HG03066 (cell line): Measurements from ENCODE around the gene CEACAM19.
"Not testable (repeated sequence)": the region's sequence is repeated elsewhere in the genome, so short reads cannot be mapped to it uniquely, and the experiment has no call there.

ENCODE experiments used
- ATAC-seq: cut with Tn5 transposase; IDR thresholded peaks from one replicate; pipeline ENCODE4 v1.9.1; 2021; ENCODE audit warnings: low read depth; ENCODE audit not compliant: unreplicated experiment

The CEACAM19 gene

GRCh38 chr19:44672226-44672625 lies 944 bp downstream of the CEACAM19 start:
- no peak for ATAC-seq

GRCh38 chr19:44673510-44673909 lies 2.2 kb downstream of the CEACAM19 start:
- ATAC-seq, result no peak

GRCh38 chr19:44675521-44675920 lies 4.2 kb downstream of the CEACAM19 start:
- ATAC-seq, result no peak

GRCh38 chr19:44677019-44677811 lies 5.9 kb downstream of the CEACAM19 start:
- no peak for ATAC-seq

GRCh38 chr19:44680536-44680935 lies 9.3 kb downstream of the CEACAM19 start:
- ATAC-seq, result no peak

- no peak for ATAC-seq
Observed at GRCh38 chr19:44681992-44682790, 10.9 kb downstream of the CEACAM19 start.

- no peak for ATAC-seq
Observed at GRCh38 chr19:44682807-44683206, 11.5 kb downstream of the CEACAM19 start.

- ATAC-seq, result no peak
Observed at GRCh38 chr19:44683434-44684210, 12.3 kb downstream of the CEACAM19 start.

GRCh38 chr19:44684396-44684795 lies 13.1 kb downstream of the CEACAM19 start:
- ATAC-seq, result not testable (repeated sequence)

GRCh38 chr19:44684892-44685863 lies 13.9 kb downstream of the CEACAM19 start:
- no peak for ATAC-seq

- no peak for ATAC-seq
Observed at GRCh38 chr19:44685877-44686276, 14.6 kb downstream of the CEACAM19 start.

- no peak for ATAC-seq
Observed at GRCh38 chr19:44686896-44687295, 15.6 kb downstream of the CEACAM19 start.

- no peak for ATAC-seq
Observed at GRCh38 chr19:44687888-44688287, 16.6 kb downstream of the CEACAM19 start.

GRCh38 chr19:44689290-44690130 lies 18.2 kb downstream of the CEACAM19 start:
- ATAC-seq, result no peak

- no peak for ATAC-seq
Observed at GRCh38 chr19:44690131-44690440, 18.8 kb downstream of the CEACAM19 start.

- ATAC-seq, result no peak
Observed at GRCh38 chr19:44692379-44692721, 21.1 kb downstream of the CEACAM19 start.

- no peak for ATAC-seq
Observed at GRCh38 chr19:44694184-44694579, 22.9 kb downstream of the CEACAM19 start.

GRCh38 chr19:44696939-44697669 lies 25.8 kb downstream of the CEACAM19 start:
- ATAC-seq, result no peak

GRCh38 chr19:44697670-44698034 lies 26.4 kb downstream of the CEACAM19 start:
- ATAC-seq, result no peak
